Mesenchymal stem cell (in vitro differentiated cells and primary cell): ENCODE data around the gene PDE11A.

Experiments used
- DNase-seq: peaks from one replicate; pipeline ENCODE4 v3.0.0-alpha.2; 2013
- H2AFZ ChIP-seq: one replicate; pipeline ENCODE4 v1.6.1; 2013; ENCODE audit warnings: low read depth, mild to moderate bottlenecking, control low read depth, inconsistent platforms, low read length, moderate library complexity
- H2AK5ac ChIP-seq: 2 replicates; pipeline ENCODE4 v1.6.1; 2013; ENCODE audit warnings: low read length, moderate library complexity, mild to moderate bottlenecking, inconsistent platforms; ENCODE audit not compliant: severe bottlenecking
- H2BK120ac ChIP-seq: one replicate; pipeline ENCODE4 v1.6.1; 2013; ENCODE audit warnings: low read depth, mild to moderate bottlenecking, inconsistent platforms, low read length, moderate library complexity
- H2BK12ac ChIP-seq, 2 experiments: one replicate each; pipeline ENCODE4 v1.6.1; 2013; ENCODE audit warnings: inconsistent platforms in 2 of 2, low read length in 2 of 2, mild to moderate bottlenecking in 2 of 2, moderate library complexity in 2 of 2, control low read depth in 1 of 2
- H2BK15ac ChIP-seq: one replicate; pipeline ENCODE4 v1.6.1; 2013; ENCODE audit warnings: mild to moderate bottlenecking, low read depth, inconsistent platforms; ENCODE audit not compliant: poor library complexity, severe bottlenecking
- H2BK5ac ChIP-seq: 2 replicates; pipeline ENCODE4 v1.6.1; 2013; ENCODE audit warnings: low read depth, mild to moderate bottlenecking, low read length, control low read depth, inconsistent platforms; ENCODE audit not compliant: poor library complexity, severe bottlenecking
- H3K14ac ChIP-seq, 2 experiments: one replicate each; pipeline ENCODE4 v1.6.1; 2013; ENCODE audit warnings: inconsistent platforms in 2 of 2, low read length in 2 of 2, control low read depth in 1 of 2, mild to moderate bottlenecking in 1 of 2, moderate library complexity in 1 of 2
- H3K18ac ChIP-seq, 2 experiments: one replicate each; pipeline ENCODE4 v1.6.1; 2013; ENCODE audit warnings: inconsistent platforms in 2 of 2, low read length in 2 of 2, control low read depth in 1 of 2, low read depth in 1 of 2, mild to moderate bottlenecking in 1 of 2
- H3K23ac ChIP-seq, 2 experiments: one replicate each; pipeline ENCODE4 v1.6.1; 2013; ENCODE audit warnings: inconsistent platforms in 2 of 2, low read length in 2 of 2, mild to moderate bottlenecking in 2 of 2, moderate library complexity in 2 of 2, control low read depth in 1 of 2
- H3K27ac ChIP-seq: 2 replicates; pipeline ENCODE4 v1.5.1; 2013; ENCODE audit warnings: mild to moderate bottlenecking, moderate library complexity, low read length, control low read depth, inconsistent platforms; ENCODE audit not compliant: poor library complexity, severe bottlenecking
- H3K27me3 ChIP-seq, 2 experiments: 2 replicates each; pipeline versions ENCODE4 v1.6.1 to v1.7.0; 2013; ENCODE audit warnings: low read length in 2 of 2, mild to moderate bottlenecking in 2 of 2, moderate library complexity in 2 of 2, control low read depth in 1 of 2, inconsistent platforms in 1 of 2; ENCODE audit not compliant: control insufficient read depth in 1 of 2, insufficient read depth in 1 of 2
- H3K36me3 ChIP-seq, 2 experiments: 2 replicates each; pipeline versions ENCODE4 v1.6.1 to v1.7.0; 2013; ENCODE audit warnings: low read length in 2 of 2, control low read depth in 1 of 2, inconsistent platforms in 1 of 2, low read depth in 1 of 2, mild to moderate bottlenecking in 1 of 2; ENCODE audit not compliant: insufficient read depth in 2 of 2, control insufficient read depth in 1 of 2
- H3K4ac ChIP-seq, 2 experiments: one replicate each; pipeline ENCODE4 v1.6.1; 2013; ENCODE audit warnings: inconsistent platforms in 2 of 2, low read length in 2 of 2, mild to moderate bottlenecking in 2 of 2, moderate library complexity in 2 of 2, control low read depth in 1 of 2, low read depth in 1 of 2
- H3K4me1 ChIP-seq: 2 replicates; pipeline ENCODE4 v1.6.1; 2013; ENCODE audit warnings: low read depth, low read length, control low read depth; ENCODE audit not compliant: control insufficient read depth, insufficient read depth
- H3K4me2 ChIP-seq: 2 replicates; pipeline ENCODE4 v1.6.1; 2013; ENCODE audit warnings: low read length, mild to moderate bottlenecking, inconsistent platforms; ENCODE audit not compliant: poor library complexity, severe bottlenecking
- H3K4me3 ChIP-seq, 2 experiments: 2 replicates each; pipeline versions ENCODE4 v1.5.1 to v1.7.0; 2013; ENCODE audit warnings: low read length in 2 of 2, mild to moderate bottlenecking in 2 of 2, control low read depth in 1 of 2, low read depth in 1 of 2; ENCODE audit not compliant: insufficient read depth in 1 of 2
- H3K79me1 ChIP-seq: replicated peaks from 2 replicates; pipeline ENCODE4 v1.6.1; 2013; ENCODE audit warnings: mild to moderate bottlenecking, control low read depth, low read length, inconsistent platforms; ENCODE audit not compliant: poor library complexity, severe bottlenecking
- H3K9ac ChIP-seq: 2 replicates; pipeline ENCODE4 v1.7.0; 2013; ENCODE audit warnings: mild to moderate bottlenecking, low read length, moderate library complexity
- H3K9me3 ChIP-seq: 2 replicates; pipeline ENCODE4 v1.7.0; 2013; ENCODE audit warnings: mild to moderate bottlenecking, low read length; ENCODE audit not compliant: control insufficient read depth
- H4K8ac ChIP-seq: one replicate; pipeline ENCODE4 v1.6.1; 2013; ENCODE audit warnings: inconsistent platforms, mild to moderate bottlenecking, low read length, moderate library complexity
- H4K91ac ChIP-seq: one replicate; pipeline ENCODE4 v1.6.1; 2013; ENCODE audit warnings: mild to moderate bottlenecking, low read length, inconsistent platforms
- WGBS: methylation state at CpG from one replicate; pipeline ENCODE4 v1.1.7; 2013; ENCODE audit warnings: mixed read lengths; 5-methylcytosine and 5-hydroxymethylcytosine counted together

The PDE11A gene

GRCh38 chr2:177881008-177881747 is 191.4 kb downstream of the PDE11A start:
- no peak for DNase-seq
- Histone ChIP-seq H3K36me3 (no peaks in the 10 kb centered on the region), H3K4me2 (no peak overlapping the region), H2BK15ac (no peak overlapping the region), H3K9me3 (no peaks in the 10 kb centered on the region), H3K14ac (no peak overlapping the region), H3K4me1 (no peaks in the 10 kb centered on the region), H3K18ac (no peak overlapping the region), H3K27me3 (no peaks in the 10 kb centered on the region), H3K23ac (no peak overlapping the region), H3K4ac (no peak overlapping the region), H2BK120ac (no peak overlapping the region), H3K79me1 (no peaks in the 10 kb centered on the region), H3K4me3 (no peak overlapping the region), H3K27ac (no peak overlapping the region), H2BK5ac (no peak overlapping the region), H2AFZ (no peak overlapping the region), H4K91ac (no peak overlapping the region), H3K9ac (no peak overlapping the region), H4K8ac (no peak overlapping the region), H2AK5ac (no peak overlapping the region), H2BK12ac (no peak overlapping the region)
- 73% methylated on average over 2 of the region's 2 CpGs for WGBS

- no peak overlapping the region for H2BK120ac ChIP-seq
- no peak for DNase-seq
- H4K91ac ChIP-seq, result no peak overlapping the region
- H3K36me3 ChIP-seq, result no peaks in the 10 kb centered on the region
- H2AFZ ChIP-seq, result no peak overlapping the region
- H3K27me3 ChIP-seq, result no peaks in the 10 kb centered on the region
- no peaks in the 10 kb centered on the region for H3K79me1 ChIP-seq
- H4K8ac ChIP-seq, result no peak overlapping the region
- no peak overlapping the region for H3K18ac ChIP-seq
- H3K4ac ChIP-seq, result no peak overlapping the region
- H2BK12ac ChIP-seq, result no peak overlapping the region
- no peak overlapping the region for H2BK15ac ChIP-seq
- no peak overlapping the region for H3K14ac ChIP-seq
- H2BK5ac ChIP-seq, result no peak overlapping the region
- no peaks in the 10 kb centered on the region for H3K4me1 ChIP-seq
- WGBS, result 87% methylated on average over 2 of the region's 2 CpGs
- H3K27ac ChIP-seq, result no peak overlapping the region
- no peak overlapping the region for H3K4me2 ChIP-seq
- no peak overlapping the region for H3K23ac ChIP-seq
- no peak overlapping the region for H2AK5ac ChIP-seq
- no peak overlapping the region for H3K9ac ChIP-seq
- H3K4me3 ChIP-seq, result no peak overlapping the region
- no peaks in the 10 kb centered on the region for H3K9me3 ChIP-seq
Measured at GRCh38 chr2:177880285-177880684, 192.3 kb downstream of the PDE11A start.

- Histone ChIP-seq H3K36me3 (no peaks in the 10 kb centered on the region), H4K8ac (no peak overlapping the region)
- 95% methylated on average over 8 of the region's 8 CpGs for WGBS
Measured at GRCh38 chr2:177876950-177877349, 195.6 kb downstream of the PDE11A start.

GRCh38 chr2:177874686-177875085 is 197.9 kb downstream of the PDE11A start:
- Histone ChIP-seq H2BK15ac (no peak overlapping the region), H3K27me3 (no peaks in the 10 kb centered on the region), H3K4me2 (no peak overlapping the region), H2BK12ac (no peak overlapping the region), H3K4ac (no peak overlapping the region), H3K79me1 (no peaks in the 10 kb centered on the region), H3K23ac (no peak overlapping the region), H3K4me1 (no peaks in the 10 kb centered on the region), H3K36me3 (no peaks in the 10 kb centered on the region), H4K8ac (no peak overlapping the region), H2BK5ac (no peak overlapping the region), H3K18ac (no peak overlapping the region), H3K14ac (no peak overlapping the region), H3K4me3 (no peak overlapping the region), H3K9me3 (no peaks in the 10 kb centered on the region), H3K27ac (no peak overlapping the region), H3K9ac (no peak overlapping the region), H2AK5ac (no peak overlapping the region), H4K91ac (no peak overlapping the region), H2BK120ac (no peak overlapping the region), H2AFZ (no peak overlapping the region)
- no peak for DNase-seq
- 99% methylated on average over 4 of the region's 4 CpGs for WGBS

More at GRCh38 chr2:177876950-177877349, 195.6 kb downstream of the PDE11A start:
- no peaks in the 10 kb centered on the region for H3K79me1 ChIP-seq
- H3K4me3 ChIP-seq, result no peak overlapping the region
- H3K4me2 ChIP-seq, result no peak overlapping the region
- H2BK5ac ChIP-seq, result no peak overlapping the region
- H2BK12ac ChIP-seq, result no peak overlapping the region
- H3K9me3 ChIP-seq, result no peaks in the 10 kb centered on the region
- H2BK15ac ChIP-seq, result no peak overlapping the region
- no peak overlapping the region for H3K9ac ChIP-seq
- no peak overlapping the region for H3K4ac ChIP-seq
- H3K23ac ChIP-seq, result no peak overlapping the region
- no peak overlapping the region for H3K14ac ChIP-seq
- no peak overlapping the region for H3K27ac ChIP-seq
- H2AFZ ChIP-seq, result no peak overlapping the region
- no peak for DNase-seq
- H3K27me3 ChIP-seq, result no peaks in the 10 kb centered on the region
- no peak overlapping the region for H2BK120ac ChIP-seq
- no peak overlapping the region for H3K18ac ChIP-seq
- no peak overlapping the region for H4K91ac ChIP-seq
- H2AK5ac ChIP-seq, result no peak overlapping the region
- no peaks in the 10 kb centered on the region for H3K4me1 ChIP-seq
